H1 (cell line): Measurements from ENCODE around the gene C5. TPM values are rescaled to one million over a fixed set of nuclear protein-coding genes. Genes with fewer than 3 reads are reported as not detected.
A peak's percentile ranks its signal among the peaks of the same experiment; 100 is the strongest.

Experiments
- CTCF ChIA-PET: fragments of 300-600 bp; sonication (Branson Sonifier 250); formaldehyde crosslinking; loops from one replicate; lab custom pipeline; 2021; ENCODE audit not compliant: partially characterized antibody; lab: Charles Lee
- POLR2A ChIA-PET: fragments of 300-600 bp; sonication (Branson Sonifier 250); formaldehyde crosslinking; loops from one replicate; lab custom pipeline; 2021; ENCODE audit warnings: inconsistent platforms; ENCODE audit not compliant: partially characterized antibody; lab: Charles Lee
- DNase-seq, 2 experiments: peaks; one replicate each; pipeline versions ENCODE4 v3.0.0 to v3.0.0-alpha.2; 2010 to 2022; ENCODE audit warnings: low spot score in 2 of 2, low read depth in 1 of 2, mixed read lengths in 1 of 2
- FAIRE-seq: peaks from 2 replicates; lab custom pipeline; 2011; peaks lifted over from hg19 to GRCh38; lab: Jason Lieb, UNC
- H2AFZ ChIP-seq: 2 replicates; pipeline ENCODE4 v1.8.1; 2012; ENCODE audit warnings: low read length, inconsistent platforms
- H2AK5ac ChIP-seq: 2 replicates; pipeline ENCODE4 v1.6.1; 2013; ENCODE audit warnings: low read depth, low read length
- H2BK120ac ChIP-seq: replicated peaks from 2 replicates; pipeline ENCODE3; 2013; ENCODE audit warnings: low read depth, low read length, inconsistent platforms
- H2BK12ac ChIP-seq: 2 replicates; pipeline ENCODE4 v1.6.1; 2013; ENCODE audit warnings: low read depth, low read length
- H2BK15ac ChIP-seq: 2 replicates; pipeline ENCODE4 v1.6.1; 2013; ENCODE audit warnings: low read length
- H2BK20ac ChIP-seq: 2 replicates; pipeline ENCODE4 v1.6.1; 2013; ENCODE audit warnings: low read length
- H2BK5ac ChIP-seq: 2 replicates; pipeline ENCODE4 v1.6.1; 2013; ENCODE audit warnings: low read depth, low read length
- H3K14ac ChIP-seq: 2 replicates; pipeline ENCODE4 v1.6.1; 2013; ENCODE audit warnings: inconsistent platforms; ENCODE audit not compliant: insufficient read length
- H3K18ac ChIP-seq: 2 replicates; pipeline ENCODE4 v1.6.1; 2013; ENCODE audit warnings: low read length; ENCODE audit errors: extremely low read depth
- H3K23ac ChIP-seq: 2 replicates; pipeline ENCODE4 v1.6.1; 2013; ENCODE audit warnings: inconsistent platforms; ENCODE audit not compliant: insufficient read length
- H3K23me2 ChIP-seq: 2 replicates; pipeline ENCODE4 v1.6.1; 2013; ENCODE audit warnings: low read depth, low read length
- H3K27ac ChIP-seq: 2 replicates; pipeline ENCODE4 v1.6.1; 2011; ENCODE audit warnings: low read depth, low read length, inconsistent platforms
- H3K27me3 ChIP-seq, 4 experiments: replicated peaks in 1 of 4; 1 replicate in 1 of 4; 2 replicates in 3 of 4; pipeline versions ENCODE4 v1.6.1 to v1.8.1; 2011 to 2013; ENCODE audit warnings: low read length in 3 of 4, mild to moderate bottlenecking in 3 of 4, inconsistent platforms in 2 of 4, mixed read lengths in 2 of 4, moderate library complexity in 1 of 4; ENCODE audit not compliant: control insufficient read depth in 3 of 4, insufficient read depth in 3 of 4; ENCODE audit errors: extremely low read depth in 1 of 4
- H3K36me3 ChIP-seq, 4 experiments: 2 replicates each; pipeline versions ENCODE4 v1.6.1 to v1.8.1; 2011 to 2013; ENCODE audit warnings: mild to moderate bottlenecking in 4 of 4, low read length in 3 of 4, moderate library complexity in 2 of 4, control low read depth in 1 of 4, inconsistent platforms in 1 of 4; ENCODE audit not compliant: insufficient read depth in 4 of 4, control insufficient read depth in 2 of 4
- H3K4ac ChIP-seq: replicated peaks from 2 replicates; pipeline ENCODE3; 2013; ENCODE audit warnings: low read length, low read depth, mixed read lengths, inconsistent platforms; ENCODE audit not compliant: insufficient read length
- H3K4me1 ChIP-seq, 4 experiments: replicated peaks in 1 of 4; 1 replicate in 1 of 4; 2 replicates in 3 of 4; pipeline versions ENCODE4 v1.6.1 to v1.8.1; 2011 to 2013; ENCODE audit warnings: low read length in 3 of 4, inconsistent platforms in 2 of 4, mixed read lengths in 1 of 4; ENCODE audit not compliant: insufficient read depth in 4 of 4, control insufficient read depth in 3 of 4
- H3K4me2 ChIP-seq, 2 experiments: 2 replicates each; pipeline versions ENCODE4 v1.6.1 to v1.8.1; 2011 to 2013; ENCODE audit warnings: low read depth in 2 of 2, low read length in 2 of 2, control low read depth in 1 of 2, inconsistent platforms in 1 of 2, mild to moderate bottlenecking in 1 of 2; ENCODE audit not compliant: insufficient read depth in 1 of 2
- H3K4me3 ChIP-seq, 4 experiments: fragments of 200-600, 300-600 bp in 1 of 4; sonication (generic), shearing (Covaris generic), sonication (Bioruptor Twin) in 1 of 4; 2 replicates each; pipeline versions ENCODE4 v1.5.1 to v1.8.1; 2011 to 2016; ENCODE audit warnings: low read length in 4 of 4, low read depth in 3 of 4, control low read depth in 2 of 4, inconsistent platforms in 2 of 4, mild to moderate bottlenecking in 2 of 4, mixed read lengths in 1 of 4, moderate library complexity in 1 of 4; ENCODE audit not compliant: insufficient read depth in 2 of 4; ENCODE audit errors: extremely low read depth in 1 of 4
- H3K56ac ChIP-seq: replicated peaks from 2 replicates; pipeline ENCODE3; 2013; ENCODE audit warnings: low read depth, mild to moderate bottlenecking, mixed read lengths, low read length, inconsistent platforms; ENCODE audit not compliant: insufficient read length
- H3K79me1 ChIP-seq: 2 replicates; pipeline ENCODE4 v1.6.1; 2013; ENCODE audit warnings: low read depth, low read length, control low read depth
- H3K79me2 ChIP-seq, 2 experiments: 2 replicates each; pipeline versions ENCODE4 v1.6.1 to v1.8.1; 2012 to 2013; ENCODE audit warnings: low read length in 2 of 2, mild to moderate bottlenecking in 2 of 2, inconsistent platforms in 1 of 2; ENCODE audit not compliant: insufficient read depth in 2 of 2, control insufficient read depth in 1 of 2
- H3K9ac ChIP-seq, 4 experiments: replicated peaks in 1 of 4; 1 replicate in 1 of 4; 2 replicates in 3 of 4; pipeline versions ENCODE4 v1.6.1 to v1.8.1; 2011 to 2013; ENCODE audit warnings: low read depth in 3 of 4, low read length in 3 of 4, control low read depth in 2 of 4, mild to moderate bottlenecking in 2 of 4, moderate library complexity in 2 of 4, inconsistent platforms in 1 of 4; ENCODE audit errors: extremely low read depth in 1 of 4
- H3K9me3 ChIP-seq, 2 experiments: 2 replicates each; pipeline versions ENCODE4 v1.6.1 to v1.8.1; 2012 to 2013; ENCODE audit warnings: mild to moderate bottlenecking in 2 of 2, moderate library complexity in 2 of 2, control low read depth in 1 of 2, inconsistent platforms in 1 of 2, low read depth in 1 of 2, low read length in 1 of 2, mixed read lengths in 1 of 2; ENCODE audit not compliant: insufficient read depth in 2 of 2
- H4K20me1 ChIP-seq, 2 experiments: replicated peaks in 1 of 2; 2 replicates each; pipeline versions ENCODE3 to v1.8.1; 2011 to 2013; ENCODE audit warnings: inconsistent platforms in 2 of 2, low read length in 2 of 2, mild to moderate bottlenecking in 1 of 2; ENCODE audit not compliant: insufficient read depth in 2 of 2, control insufficient read depth in 1 of 2
- H4K5ac ChIP-seq: 2 replicates; pipeline ENCODE4 v1.6.1; 2013; ENCODE audit warnings: low read length, low read depth, mixed read lengths, inconsistent platforms; ENCODE audit not compliant: insufficient read length
- H4K8ac ChIP-seq: 2 replicates; pipeline ENCODE4 v1.8.0; 2013; ENCODE audit warnings: mild to moderate bottlenecking, moderate library complexity, low read length, inconsistent platforms; ENCODE audit not compliant: insufficient read depth; ENCODE audit errors: extremely low read depth
- H4K91ac ChIP-seq: replicated peaks from 2 replicates; pipeline ENCODE3; 2013; ENCODE audit warnings: low read length, mixed read lengths, inconsistent platforms; ENCODE audit not compliant: insufficient read length
- RAD21 ChIP-seq, 2 experiments: IDR thresholded peaks in 1 of 2; conservative IDR thresholded peaks in 1 of 2; 2 replicates each; pipeline ENCODE4 v1.6.1; 2011; ENCODE audit warnings: low read depth in 2 of 2, low read length in 2 of 2, improper control_type of control experiment in 1 of 2, inconsistent platforms in 1 of 2, mild to moderate bottlenecking in 1 of 2, moderate library complexity in 1 of 2
- TAF1 ChIP-seq: IDR thresholded peaks from 2 replicates; pipeline ENCODE4 v1.6.1; 2011; ENCODE audit warnings: mild to moderate bottlenecking, low read depth, low read length
- WGBS, 2 experiments: shearing (Covaris generic) in 1 of 2; methylation state at CpG; one replicate each; pipeline versions ENCODE4 v1.1.6 to v1.1.7; 2013 to 2015; ENCODE audit warnings: low lambda C conversion rate in 2 of 2, mixed read lengths in 2 of 2, inconsistent platforms in 1 of 2, low coverage in 1 of 2, missing lambda C conversion rate in 1 of 2; ENCODE audit not compliant: insufficient replicate concordance in 2 of 2, insufficient coverage in 1 of 2, insufficient read length in 1 of 2; ENCODE audit errors: extremely low coverage in 1 of 2, missing lambda C conversion rate in 1 of 2; 5-methylcytosine and 5-hydroxymethylcytosine counted together
- polyA plus RNA-seq, 7 experiments: library from polyadenylated mRNA; depleted of rRNA in 3 of 7; stranded (reverse) in 5 of 7; unstranded in 2 of 7; fragments of >200 nt in 5 of 7; fragments of 200-250 nt in 2 of 7; gene quantifications; 1 replicate in 5 of 7; 2 replicates in 1 of 7; 4 replicates in 1 of 7; pipeline versions ENCODE4 v1.2.1 to v1.2.3, GENCODE V29; 2011 to 2013; ENCODE audit warnings: missing spikeins in 2 of 7, mixed read lengths in 2 of 7
- total RNA-seq: library from RNA; stranded (reverse); fragmentation: NEBNext Ultra II Directional; extraction: Animal tissue kit (Norgen Biotek cat#: 25700); gene quantifications from 2 replicates; pipeline ENCODE4 v1.2.1, GENCODE V29; 2021

Gene C5
- total and polyA plus RNA-seq, 2 of the 8 experiments (the other 6 are each of a cell fraction or from before 2014, with no cell fraction given) = 0.24 to 0.35 TPM

DNA sequence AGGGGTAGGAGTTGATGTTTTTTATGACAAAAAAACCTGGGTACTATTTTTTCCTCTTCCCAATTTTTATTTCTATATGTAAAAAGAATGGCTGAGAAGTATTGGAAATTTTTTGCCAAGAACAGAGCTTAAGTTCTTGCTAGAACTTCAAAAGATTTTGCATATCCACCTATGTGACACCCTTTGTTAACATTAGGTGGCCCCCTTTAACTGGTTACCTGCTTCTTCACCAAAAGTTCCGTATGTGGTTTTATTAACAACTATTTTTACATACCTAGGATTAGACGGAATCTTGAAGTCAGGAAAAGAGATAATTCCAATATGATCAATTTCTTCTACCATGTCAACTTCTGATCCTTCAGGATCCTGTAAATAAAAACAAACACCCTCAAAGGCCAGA, 15.5 kb downstream of the C5 start:
- no peaks in the 10 kb centered on the region for H3K79me1 ChIP-seq
- H3K18ac ChIP-seq = no peak overlapping the region
- H4K91ac ChIP-seq = no peak overlapping the region
- H2AFZ ChIP-seq = no peak overlapping the region
- H4K20me1 ChIP-seq = no peaks in the 10 kb centered on the region
- H2BK120ac ChIP-seq = no peak overlapping the region
- H3K27me3 ChIP-seq = no peaks in the 10 kb centered on the region
- POLR2A ChIA-PET = no interaction called here
- H3K23ac ChIP-seq = no peak overlapping the region
- H3K4me2 ChIP-seq = no peak overlapping the region
- CTCF ChIA-PET = interaction anchor here (0.6 to 7.7 kb wide), 4 partner anchors 9 to 27 kb away, joined by 3 to 71 read pairs (median 5); partner anchors contain the start of gene C5
- no peak overlapping the region for H2BK12ac ChIP-seq
- no peaks in the 10 kb centered on the region for H3K36me3 ChIP-seq
- no peak overlapping the region for H4K5ac ChIP-seq
- no peaks in the 10 kb centered on the region for H3K23me2 ChIP-seq
- H3K4me1 ChIP-seq = no peaks in the 10 kb centered on the region
- DNase-seq = no peak
- no peak overlapping the region for H2AK5ac ChIP-seq
- H3K9me3 ChIP-seq = no peaks in the 10 kb centered on the region
- no peak overlapping the region for H3K9ac ChIP-seq
- no peak overlapping the region for H3K27ac ChIP-seq
- H3K4ac ChIP-seq = no peak overlapping the region
- H2BK20ac ChIP-seq = no peak overlapping the region
- H3K14ac ChIP-seq = no peak overlapping the region
- no peaks in the 10 kb centered on the region for H3K79me2 ChIP-seq
- no peak overlapping the region for H2BK5ac ChIP-seq
- 88% methylated on average over 2 of the region's 2 CpGs; no CpG with 5 or more reads in 1 of the 2 experiments for WGBS, 2 experiments
- FAIRE-seq = no peak
- H4K8ac ChIP-seq = no peak overlapping the region
- H3K4me3 ChIP-seq = no peak overlapping the region
- no peak overlapping the region for H3K56ac ChIP-seq
- H2BK15ac ChIP-seq = no peak overlapping the region
- peak; percentile 21; a peak in 2 of 4 replicates for TF ChIP-seq RAD21 (IDR thresholded peaks at IDR 0.05 in 1 of 2, conservative IDR thresholded peaks at IDR 0.05 in 1 of 2; ENCODE audit: low read depth in 2 of 2, low read length in 2 of 2)
- TF ChIP-seq TAF1 = no peak
- TF ChIP-seq, all 59 proteins: peak for 1
